Upper lobe of left lung (tissue), 4 donors: Measurements from ENCODE around the gene CCDC51.

ENCODE experiments used
- EP300 ChIP-seq, 4 donors: sonication (generic); formaldehyde crosslinking; IDR thresholded peaks; one replicate each; pipeline ENCODE4 v1.5.1; 2017; ENCODE audit warnings: antibody characterized with exemption in 4 of 4, control low read depth in 2 of 4
- POLR2A ChIP-seq, 4 donors: fragments of 450-650 bp; IDR thresholded peaks; one replicate each; pipeline ENCODE4 v1.5.1; 2016 to 2017; ENCODE audit warnings: antibody characterized with exemption in 4 of 4, mild to moderate bottlenecking in 2 of 4
- POLR2AphosphoS5 ChIP-seq, 2 donors: sonication (generic); formaldehyde crosslinking; IDR thresholded peaks; one replicate each; pipeline ENCODE4 v1.5.1; 2017; ENCODE audit warnings: antibody characterized with exemption in 2 of 2
- TF ChIP-seq, protein P1 (sequence below), 6 experiments: fragments of 450-650 bp in 4 of 6; fragments of 200-600 bp in 2 of 6; sonication (generic) in 2 of 6; IDR thresholded peaks; one replicate each; pipeline ENCODE4 v1.5.1; 2016 to 2019; ENCODE audit warnings: antibody characterized with exemption in 6 of 6

- TF ChIP-seq, protein P1, sequence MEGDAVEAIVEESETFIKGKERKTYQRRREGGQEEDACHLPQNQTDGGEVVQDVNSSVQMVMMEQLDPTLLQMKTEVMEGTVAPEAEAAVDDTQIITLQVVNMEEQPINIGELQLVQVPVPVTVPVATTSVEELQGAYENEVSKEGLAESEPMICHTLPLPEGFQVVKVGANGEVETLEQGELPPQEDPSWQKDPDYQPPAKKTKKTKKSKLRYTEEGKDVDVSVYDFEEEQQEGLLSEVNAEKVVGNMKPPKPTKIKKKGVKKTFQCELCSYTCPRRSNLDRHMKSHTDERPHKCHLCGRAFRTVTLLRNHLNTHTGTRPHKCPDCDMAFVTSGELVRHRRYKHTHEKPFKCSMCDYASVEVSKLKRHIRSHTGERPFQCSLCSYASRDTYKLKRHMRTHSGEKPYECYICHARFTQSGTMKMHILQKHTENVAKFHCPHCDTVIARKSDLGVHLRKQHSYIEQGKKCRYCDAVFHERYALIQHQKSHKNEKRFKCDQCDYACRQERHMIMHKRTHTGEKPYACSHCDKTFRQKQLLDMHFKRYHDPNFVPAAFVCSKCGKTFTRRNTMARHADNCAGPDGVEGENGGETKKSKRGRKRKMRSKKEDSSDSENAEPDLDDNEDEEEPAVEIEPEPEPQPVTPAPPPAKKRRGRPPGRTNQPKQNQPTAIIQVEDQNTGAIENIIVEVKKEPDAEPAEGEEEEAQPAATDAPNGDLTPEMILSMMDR (IDR thresholded peaks at IDR 0.05): no peak
- TF ChIP-seq POLR2AphosphoS5 (IDR thresholded peaks at IDR 0.05) (no peak), POLR2A (IDR thresholded peaks at IDR 0.05) (no peak), EP300 (IDR thresholded peaks at IDR 0.05) (no peak)
Observed at GRCh38 chr3:48432411-48433371, 7.2 kb downstream of the CCDC51 start.
